Hepatocyte (in vitro differentiated cells): Measurements from ENCODE around the gene DUSP16. TPM values are rescaled to one million over a fixed set of nuclear protein-coding genes. Genes with fewer than 3 reads are reported as not detected.

ENCODE experiments used
- DNase-seq: peaks from one replicate; pipeline ENCODE4 v3.0.0-alpha.2; 2016; ENCODE audit warnings: low spot score
- H2AFZ ChIP-seq: fragments of 200-600 bp; sonication (generic); 2 replicates; pipeline ENCODE4 v1.6.0; 2016; ENCODE audit warnings: antibody characterized with exemption, mild to moderate bottlenecking
- H3K27ac ChIP-seq: fragments of 200-600 bp; sonication (generic); 2 replicates; pipeline ENCODE4 v1.5.1; 2016; ENCODE audit warnings: mild to moderate bottlenecking
- H3K27me3 ChIP-seq: fragments of 200-600 bp; sonication (generic); 2 replicates; pipeline ENCODE4 v1.6.1; 2016
- H3K36me3 ChIP-seq: fragments of 200-600 bp; sonication (generic); replicated peaks from 2 replicates; pipeline ENCODE4 v1.5.1; 2016; ENCODE audit warnings: low read depth; ENCODE audit not compliant: insufficient read depth
- H3K4me1 ChIP-seq: fragments of 200-600 bp; sonication (generic); 2 replicates; pipeline ENCODE4 v1.5.1; 2016; ENCODE audit warnings: mild to moderate bottlenecking, moderate library complexity; ENCODE audit not compliant: insufficient read depth
- H3K4me2 ChIP-seq: fragments of 200-600 bp; sonication (generic); 2 replicates; pipeline ENCODE4 v1.6.0; 2016
- H3K4me3 ChIP-seq: fragments of 200-600 bp; sonication (generic); 2 replicates; pipeline ENCODE4 v1.5.1; 2016; ENCODE audit warnings: mild to moderate bottlenecking
- H3K79me2 ChIP-seq: fragments of 200-600 bp; sonication (generic); 2 replicates; pipeline ENCODE4 v1.6.0; 2017; ENCODE audit warnings: mild to moderate bottlenecking
- H3K9me2 ChIP-seq: fragments of 200-600 bp; sonication (generic); replicated peaks from 2 replicates; pipeline ENCODE4 v1.6.0; 2017; ENCODE audit warnings: mild to moderate bottlenecking; ENCODE audit not compliant: insufficient read depth
- H3K9me3 ChIP-seq: fragments of 200-600 bp; sonication (generic); 2 replicates; pipeline ENCODE4 v1.5.1; 2016; ENCODE audit warnings: low read depth, mild to moderate bottlenecking
- H4K20me1 ChIP-seq: fragments of 200-600 bp; sonication (generic); 2 replicates; pipeline ENCODE4 v1.6.0; 2016; ENCODE audit warnings: mild to moderate bottlenecking; ENCODE audit not compliant: insufficient read depth, poor library complexity, severe bottlenecking
- EZH2 ChIP-seq: fragments of 200-600 bp; sonication (generic); IDR thresholded peaks from 2 replicates; pipeline ENCODE4 v1.6.1; 2016; ENCODE audit warnings: antibody characterized with exemption, mild to moderate bottlenecking, borderline replicate concordance
- EZH2phosphoT487 ChIP-seq: fragments of 200-600 bp; sonication (generic); IDR thresholded peaks from one replicate; pipeline ENCODE4 v1.6.1; 2018; ENCODE audit warnings: antibody characterized with exemption, mild to moderate bottlenecking, low read depth, moderate library complexity; ENCODE audit not compliant: unreplicated experiment, severe bottlenecking
- WGBS: methylation state at CpG from one replicate; pipeline ENCODE4 v1.1.6; 2016; ENCODE audit warnings: low lambda C conversion rate; ENCODE audit errors: missing lambda C conversion rate; 5-methylcytosine and 5-hydroxymethylcytosine counted together
- polyA plus RNA-seq: library from polyadenylated mRNA; unstranded; fragments of >200 nt; fragmentation: Nextera tagmentation; extraction: Ambion mirVana; gene quantifications from 2 replicates; pipeline ENCODE4 v1.2.1, GENCODE V29; 2016
- total RNA-seq: library from RNA; depleted of rRNA; stranded (reverse); fragments of >200 nt; gene quantifications from 2 replicates; pipeline ENCODE4 v1.2.3, GENCODE V29; 2014
- TF ChIP-seq, protein P1 (sequence below): fragments of 200-600 bp; sonication (generic); IDR thresholded peaks from 2 replicates; pipeline ENCODE4 v1.5.1; 2016; ENCODE audit warnings: antibody characterized with exemption, mild to moderate bottlenecking; ENCODE audit not compliant: poor library complexity

Gene DUSP16
- total and polyA plus RNA-seq, 2 experiments from 2014 or later: 13.4 to 74.1 TPM

GRCh38 chr12:12442548-12443071, 120.1 kb downstream of the DUSP16 start:
- peak; percentile 76 for DNase-seq
- Histone ChIP-seq H4K20me1 (no peaks in the 10 kb centered on the region), H2AFZ (no peak overlapping the region), H3K79me2 (peaks cover 6% of the 10 kb centered on the region), H3K27me3 (no peaks in the 10 kb centered on the region), H3K9me3 (no peaks in the 10 kb centered on the region), H3K36me3 (no peaks in the 10 kb centered on the region), H3K9me2 (no peaks in the 10 kb centered on the region), H3K4me1 (peaks cover 17% of the 10 kb centered on the region), H3K4me2 (no peak overlapping the region), H3K4me3 (no peak overlapping the region), H3K27ac (peak overlapping the region; percentile 91)
- WGBS: 65% methylated on average over 5 of the region's 5 CpGs
- TF ChIP-seq EZH2phosphoT487: no peak
- TF ChIP-seq EZH2: no peak

DNA sequence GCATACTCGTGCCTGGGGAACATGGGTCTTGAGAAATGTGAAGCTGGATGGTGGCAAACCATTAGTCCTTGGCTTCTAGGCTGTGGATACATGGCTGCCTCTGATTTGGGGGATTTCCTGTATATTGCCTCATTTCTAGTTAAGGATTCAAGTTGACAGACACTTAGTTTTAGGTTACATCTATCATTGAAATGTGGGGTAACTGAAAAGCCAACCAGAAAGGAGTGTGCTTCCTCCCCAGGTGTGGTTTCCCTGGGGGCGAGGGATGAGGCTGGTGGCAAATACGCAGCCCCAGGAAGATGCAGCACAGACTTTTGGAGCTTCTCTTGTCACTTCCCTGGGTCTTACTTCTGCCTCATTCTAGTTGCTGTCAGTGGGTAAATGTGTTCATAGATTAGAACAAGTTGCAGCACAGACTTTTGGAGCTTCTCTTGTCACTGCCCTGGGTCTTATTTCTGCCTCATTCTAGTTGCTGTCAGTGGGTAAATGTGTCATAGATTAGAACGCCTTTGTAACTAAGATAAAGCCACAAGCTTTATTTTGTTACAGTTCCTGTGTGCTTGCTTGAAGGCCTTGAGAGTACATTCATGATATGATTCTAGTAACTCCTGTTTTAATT, 120.7 kb downstream of the DUSP16 start:
- WGBS: 69% methylated on average over 4 of the region's 4 CpGs
- Histone ChIP-seq H3K9me3 (no peaks in the 10 kb centered on the region), H3K4me3 (no peak overlapping the region), H4K20me1 (no peaks in the 10 kb centered on the region), H3K36me3 (no peaks in the 10 kb centered on the region), H3K9me2 (no peaks in the 10 kb centered on the region), H3K4me2 (no peak overlapping the region), H3K4me1 (peaks cover 17% of the 10 kb centered on the region), H3K27me3 (no peaks in the 10 kb centered on the region), H2AFZ (no peak overlapping the region), H3K27ac (peak overlapping the region; percentile 91), H3K79me2 (peaks cover 4% of the 10 kb centered on the region)
- no peak for TF ChIP-seq EZH2phosphoT487
- TF ChIP-seq, protein P1, sequence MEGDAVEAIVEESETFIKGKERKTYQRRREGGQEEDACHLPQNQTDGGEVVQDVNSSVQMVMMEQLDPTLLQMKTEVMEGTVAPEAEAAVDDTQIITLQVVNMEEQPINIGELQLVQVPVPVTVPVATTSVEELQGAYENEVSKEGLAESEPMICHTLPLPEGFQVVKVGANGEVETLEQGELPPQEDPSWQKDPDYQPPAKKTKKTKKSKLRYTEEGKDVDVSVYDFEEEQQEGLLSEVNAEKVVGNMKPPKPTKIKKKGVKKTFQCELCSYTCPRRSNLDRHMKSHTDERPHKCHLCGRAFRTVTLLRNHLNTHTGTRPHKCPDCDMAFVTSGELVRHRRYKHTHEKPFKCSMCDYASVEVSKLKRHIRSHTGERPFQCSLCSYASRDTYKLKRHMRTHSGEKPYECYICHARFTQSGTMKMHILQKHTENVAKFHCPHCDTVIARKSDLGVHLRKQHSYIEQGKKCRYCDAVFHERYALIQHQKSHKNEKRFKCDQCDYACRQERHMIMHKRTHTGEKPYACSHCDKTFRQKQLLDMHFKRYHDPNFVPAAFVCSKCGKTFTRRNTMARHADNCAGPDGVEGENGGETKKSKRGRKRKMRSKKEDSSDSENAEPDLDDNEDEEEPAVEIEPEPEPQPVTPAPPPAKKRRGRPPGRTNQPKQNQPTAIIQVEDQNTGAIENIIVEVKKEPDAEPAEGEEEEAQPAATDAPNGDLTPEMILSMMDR: no peak
- no peak for TF ChIP-seq EZH2
- DNase-seq: peak; percentile 32

- no peaks in the 10 kb centered on the region for H3K27me3 ChIP-seq
- H3K36me3 ChIP-seq: no peaks in the 10 kb centered on the region
- DNase-seq: no peak
- no peak overlapping the region for H3K4me2 ChIP-seq
- H4K20me1 ChIP-seq: no peaks in the 10 kb centered on the region
- WGBS: 98% methylated on average over 2 of the region's 2 CpGs
- H3K9me2 ChIP-seq: no peaks in the 10 kb centered on the region
- no peaks in the 10 kb centered on the region for H3K9me3 ChIP-seq
- H3K4me3 ChIP-seq: no peak overlapping the region
- TF ChIP-seq EZH2 (no peak), EZH2phosphoT487 (no peak)
- TF ChIP-seq, protein P1: no peak
- peaks cover 17% of the 10 kb centered on the region for H3K4me1 ChIP-seq
- no peak overlapping the region for H2AFZ ChIP-seq
- H3K27ac ChIP-seq: peak overlapping the region; percentile 91
- peaks cover 4% of the 10 kb centered on the region for H3K79me2 ChIP-seq
Measured at GRCh38 chr12:12441429-12441807, 121.2 kb downstream of the DUSP16 start.

- peaks cover 17% of the 10 kb centered on the region for H3K4me1 ChIP-seq
- 93% methylated on average over 4 of the region's 4 CpGs for WGBS
Measured at GRCh38 chr12:12440784-12441428, 121.8 kb downstream of the DUSP16 start.

More at GRCh38 chr12:12440784-12441428, 121.8 kb downstream of the DUSP16 start:
- no peak for TF ChIP-seq EZH2
- no peak for TF ChIP-seq EZH2phosphoT487
- TF ChIP-seq, protein P1: no peak
- Histone ChIP-seq H3K9me3 (no peaks in the 10 kb centered on the region), H3K4me2 (no peak overlapping the region), H3K79me2 (peaks cover 4% of the 10 kb centered on the region), H4K20me1 (no peaks in the 10 kb centered on the region), H3K4me3 (no peak overlapping the region), H3K9me2 (no peaks in the 10 kb centered on the region), H3K27ac (peak overlapping the region; percentile 91), H2AFZ (no peak overlapping the region), H3K27me3 (no peaks in the 10 kb centered on the region), H3K36me3 (no peaks in the 10 kb centered on the region)
- DNase-seq: no peak
